Astrocyte (in vitro differentiated cells and primary cell): ENCODE measurements around the gene ARHGEF3. TPM values are rescaled to one million over a fixed set of nuclear protein-coding genes. Genes with fewer than 3 reads are reported as not detected.

Experiments
- DNase-seq: peaks from one replicate; pipeline ENCODE4 v3.0.0-alpha.2; 2010; ENCODE audit warnings: low read depth
- FAIRE-seq: peaks from 2 replicates; lab custom pipeline; 2011; peaks lifted over from hg19 to GRCh38; lab: Jason Lieb, UNC
- H2AFZ ChIP-seq: 2 replicates; pipeline ENCODE4 v1.6.0; 2012; ENCODE audit warnings: low read depth, low read length, inconsistent platforms
- H3K27ac ChIP-seq: 2 replicates; pipeline ENCODE4 v1.5.1; 2011; ENCODE audit warnings: low read depth, low read length, inconsistent platforms
- H3K27me3 ChIP-seq: 2 replicates; pipeline ENCODE4 v1.6.0; 2011; ENCODE audit warnings: low read length, inconsistent platforms; ENCODE audit not compliant: insufficient read depth
- H3K36me3 ChIP-seq: 2 replicates; pipeline ENCODE4 v1.5.1; 2011; ENCODE audit warnings: low read length, inconsistent platforms; ENCODE audit not compliant: insufficient read depth
- H3K4me1 ChIP-seq: 2 replicates; pipeline ENCODE4 v1.5.1; 2011; ENCODE audit warnings: low read length, inconsistent platforms; ENCODE audit not compliant: insufficient read depth
- H3K4me2 ChIP-seq: 2 replicates; pipeline ENCODE4 v1.6.0; 2012; ENCODE audit warnings: low read length, inconsistent platforms
- H3K4me3 ChIP-seq: 2 replicates; pipeline ENCODE4 v1.5.1; 2011; ENCODE audit warnings: low read depth, mild to moderate bottlenecking, low read length, inconsistent platforms; ENCODE audit not compliant: insufficient read depth
- H3K79me2 ChIP-seq: 2 replicates; pipeline ENCODE4 v1.6.0; 2012; ENCODE audit warnings: mild to moderate bottlenecking, low read length, inconsistent platforms; ENCODE audit not compliant: insufficient read depth
- H3K9ac ChIP-seq: 2 replicates; pipeline ENCODE4 v1.6.0; 2012; ENCODE audit warnings: mild to moderate bottlenecking, low read length, inconsistent platforms
- H3K9me3 ChIP-seq: 2 replicates; pipeline ENCODE4 v1.5.1; 2012; ENCODE audit warnings: low read depth, mild to moderate bottlenecking, low read length, inconsistent platforms; ENCODE audit not compliant: insufficient read depth
- H4K20me1 ChIP-seq: 2 replicates; pipeline ENCODE4 v1.6.0; 2012; ENCODE audit warnings: low read length, inconsistent platforms; ENCODE audit not compliant: insufficient read depth
- H3K27ac Mint-ChIP-seq: one replicate; pipeline ENCODE4 v1.8.0; 2021; ENCODE audit warnings: mild to moderate bottlenecking, mixed read lengths; ENCODE audit not compliant: unreplicated experiment
- H3K27me3 Mint-ChIP-seq: one replicate; pipeline ENCODE4 v1.8.0; 2021; ENCODE audit warnings: low read depth, mixed read lengths; ENCODE audit not compliant: unreplicated experiment
- H3K36me3 Mint-ChIP-seq: one replicate; pipeline ENCODE4 v1.8.0; 2021; ENCODE audit warnings: low read depth, mixed read lengths; ENCODE audit not compliant: unreplicated experiment
- H3K4me1 Mint-ChIP-seq: one replicate; pipeline ENCODE4 v1.8.0; 2021; ENCODE audit warnings: low read depth, mixed read lengths; ENCODE audit not compliant: unreplicated experiment
- H3K4me3 Mint-ChIP-seq: one replicate; pipeline ENCODE4 v1.8.0; 2021; ENCODE audit warnings: mild to moderate bottlenecking, moderate library complexity, mixed read lengths; ENCODE audit not compliant: unreplicated experiment
- H3K9me3 Mint-ChIP-seq: one replicate; pipeline ENCODE4 v1.8.0; 2021; ENCODE audit warnings: mild to moderate bottlenecking, mixed read lengths; ENCODE audit not compliant: unreplicated experiment
- CTCF ChIP-seq: IDR thresholded peaks from 2 replicates; pipeline ENCODE4 v1.5.1; 2011; ENCODE audit warnings: low read depth, mild to moderate bottlenecking, inconsistent platforms, low read length, moderate library complexity; ENCODE audit not compliant: insufficient read depth
- EZH2 ChIP-seq: IDR thresholded peaks from 2 replicates; pipeline ENCODE4 v1.6.1; 2012; ENCODE audit warnings: mild to moderate bottlenecking, low read length, inconsistent platforms; ENCODE audit not compliant: insufficient read depth
- total RNA-seq: library from RNA; stranded (reverse); gene quantifications from 2 replicates; pipeline ENCODE4 v1.2.1, GENCODE V29; 2021

Gene ARHGEF3
- total RNA-seq, 1 donor from 2014 or later: 14.9 TPM

GRCh38 chr3:56747150-56747549 lies 54.6 kb downstream of the ARHGEF3 start:
- no peak overlapping the region for H3K4me2 ChIP-seq
- no peak overlapping the region for H2AFZ ChIP-seq
- Mint-ChIP-seq H3K27ac (no peak overlapping the region), H3K9me3 (peaks cover 13% of the 10 kb centered on the region), H3K4me3 (no peak overlapping the region), H3K4me1 (no peaks in the 10 kb centered on the region), H3K36me3 (peaks cover 28% of the 10 kb centered on the region), H3K27me3 (no peaks in the 10 kb centered on the region)
- TF ChIP-seq EZH2 (no peak), CTCF (no peak)
- no peaks in the 10 kb centered on the region for H3K27me3 ChIP-seq
- no peak for DNase-seq
- H4K20me1 ChIP-seq: no peaks in the 10 kb centered on the region
- H3K4me1 ChIP-seq: no peaks in the 10 kb centered on the region
- H3K9ac ChIP-seq: no peak overlapping the region
- no peak overlapping the region for H3K27ac ChIP-seq
- H3K9me3 ChIP-seq: peaks cover 3% of the 10 kb centered on the region
- FAIRE-seq: no peak
- peaks cover 5% of the 10 kb centered on the region for H3K36me3 ChIP-seq
- H3K4me3 ChIP-seq: no peak overlapping the region
- H3K79me2 ChIP-seq: no peaks in the 10 kb centered on the region

- no peak for FAIRE-seq
- H3K4me3 ChIP-seq: no peak overlapping the region
- H3K4me2 ChIP-seq: no peak overlapping the region
- no peaks in the 10 kb centered on the region for H3K4me1 ChIP-seq
- H3K9me3 Mint-ChIP-seq: peaks cover 2% of the 10 kb centered on the region
- no peaks in the 10 kb centered on the region for H4K20me1 ChIP-seq
- H3K27me3 ChIP-seq: no peaks in the 10 kb centered on the region
- DNase-seq: no peak
- H2AFZ ChIP-seq: no peak overlapping the region
- no peaks in the 10 kb centered on the region for H3K27me3 Mint-ChIP-seq
- peaks cover 5% of the 10 kb centered on the region for H3K36me3 ChIP-seq
- H3K4me3 Mint-ChIP-seq: no peak overlapping the region
- no peaks in the 10 kb centered on the region for H3K79me2 ChIP-seq
- H3K27ac Mint-ChIP-seq: no peak overlapping the region
- H3K27ac ChIP-seq: no peak overlapping the region
- H3K4me1 Mint-ChIP-seq: no peaks in the 10 kb centered on the region
- H3K9ac ChIP-seq: no peak overlapping the region
- H3K36me3 Mint-ChIP-seq: peaks cover 14% of the 10 kb centered on the region
- TF ChIP-seq CTCF: no peak
- TF ChIP-seq EZH2: no peak
- H3K9me3 ChIP-seq: peaks cover 2% of the 10 kb centered on the region
Observed at GRCh38 chr3:56744016-56744415, 57.7 kb downstream of the ARHGEF3 start.

- no peak for DNase-seq
- H3K4me1 ChIP-seq: no peaks in the 10 kb centered on the region
- no peak overlapping the region for H3K4me2 ChIP-seq
- H3K79me2 ChIP-seq: no peaks in the 10 kb centered on the region
- no peak overlapping the region for H3K27ac Mint-ChIP-seq
- no peak overlapping the region for H3K9ac ChIP-seq
- H3K36me3 Mint-ChIP-seq: peaks cover 9% of the 10 kb centered on the region
- no peak overlapping the region for H3K4me3 Mint-ChIP-seq
- peaks cover 5% of the 10 kb centered on the region for H3K36me3 ChIP-seq
- H3K27me3 Mint-ChIP-seq: no peaks in the 10 kb centered on the region
- no peak overlapping the region for H3K4me3 ChIP-seq
- no peak for FAIRE-seq
- TF ChIP-seq CTCF (no peak), EZH2 (no peak)
- H2AFZ ChIP-seq: no peak overlapping the region
- H3K9me3 ChIP-seq: no peaks in the 10 kb centered on the region
- H3K27ac ChIP-seq: no peak overlapping the region
- no peaks in the 10 kb centered on the region for H3K9me3 Mint-ChIP-seq
- H3K27me3 ChIP-seq: no peaks in the 10 kb centered on the region
- H3K4me1 Mint-ChIP-seq: no peaks in the 10 kb centered on the region
- no peaks in the 10 kb centered on the region for H4K20me1 ChIP-seq
Observed at GRCh38 chr3:56742887-56743286, 58.9 kb downstream of the ARHGEF3 start.
